ENCODE results near the gene KCNN1. TPM values are rescaled to one million over a fixed set of nuclear protein-coding genes. Genes with fewer than 3 reads are reported as not detected.
A peak's percentile ranks its signal among the peaks of the same experiment; 100 is the strongest.

The KCNN1 gene
- polyA plus RNA-seq, 3 donors: not detected

GRCh38 chr19:17993076-17993813 is 26.3 kb downstream of the KCNN1 start:
- WGBS (ENCODE audit: insufficient coverage): 100% methylated on average over 1 of the region's 27 CpGs
- H3K36me3 ChIP-seq (replicated peaks in 1 of 2; ENCODE audit: control insufficient read depth in 1 of 2, insufficient read depth in 2 of 2, low read length in 2 of 2): no peaks in the 10 kb centered on the region
- Mint-ChIP-seq H3K27me3 (ENCODE audit: low read depth in 3 of 3) (peaks cover 4 to 17% (median 11%) of the 10 kb centered on the region in 3 donors), H3K4me1 (peaks cover 6% of the 10 kb centered on the region), H3K4me3 (no peak overlapping the region), H3K9me3 (peaks cover 0 to 4% (median 0%) of the 10 kb centered on the region in 7 donors), H3K27ac (no peak overlapping the region), H3K36me3 (no peaks in the 10 kb centered on the region)
- H3K27me3 ChIP-seq (ENCODE audit: control insufficient read depth in 2 of 2, insufficient read depth in 2 of 2, low read length in 2 of 2): no peaks in the 10 kb centered on the region
- intact Hi-C loops (cut with micrococcal nuclease): no loop called here
- H2AFZ ChIP-seq (ENCODE audit: insufficient read depth, low read depth, low read length, poor library complexity, severe bottlenecking): no peak overlapping the region
- no peaks in the 10 kb centered on the region for H4K20me1 ChIP-seq (ENCODE audit: insufficient read depth, low read length)
- H3K27ac ChIP-seq (ENCODE audit: low read depth in 1 of 2, low read length in 2 of 2): no peak overlapping the region
- H3K4me1 ChIP-seq (ENCODE audit: control insufficient read depth in 1 of 2, insufficient read depth in 2 of 2, low read length in 2 of 2): peaks cover 0 to 4% of the 10 kb centered on the region in 2 donors
- TF ChIP-seq CTCF (IDR thresholded peaks at IDR 0.05): no peak
- H3K4me3 ChIP-seq (replicated peaks in 1 of 3; ENCODE audit: low read depth in 2 of 3, low read length in 3 of 3): no peak overlapping the region
- DNase-seq: no peak
- no peak overlapping the region for H3K4me2 ChIP-seq (replicated peaks; ENCODE audit: extremely low read depth, low read length, poor library complexity, severe bottlenecking)
- no peaks in the 10 kb centered on the region for H3K79me2 ChIP-seq (ENCODE audit: insufficient read depth, low read length)
- no peak overlapping the region for H3K9ac ChIP-seq (ENCODE audit: insufficient read depth, low read length, poor library complexity, severe bottlenecking)
- no peaks in the 10 kb centered on the region for H3K9me3 ChIP-seq (replicated peaks in 1 of 2; ENCODE audit: control insufficient read depth in 1 of 2, insufficient read depth in 1 of 2, low read length in 2 of 2)

GRCh38 chr19:17996826-17997316 is 30.0 kb downstream of the KCNN1 start:
- H2AFZ ChIP-seq (ENCODE audit: insufficient read depth, low read depth, low read length, poor library complexity, severe bottlenecking): no peak overlapping the region
- Mint-ChIP-seq H3K4me3 (peak overlapping the region in 1 of 2 donors; percentile 48), H3K27ac (peak overlapping the region in 1 of 7 donors; percentile 64), H3K4me1 (peaks cover 14% of the 10 kb centered on the region), H3K36me3 (peaks cover 0 to 2% of the 10 kb centered on the region in 2 donors), H3K27me3 (ENCODE audit: low read depth in 3 of 3) (peaks cover 2 to 16% (median 11%) of the 10 kb centered on the region in 3 donors), H3K9me3 (peaks cover 0 to 2% (median 0%) of the 10 kb centered on the region in 7 donors)
- H3K27ac ChIP-seq (ENCODE audit: low read depth in 1 of 2, low read length in 2 of 2): no peak overlapping the region
- WGBS (ENCODE audit: insufficient coverage): 4% methylated on average over 8 of the region's 15 CpGs
- peak; percentile 97 for TF ChIP-seq CTCF (IDR thresholded peaks at IDR 0.05)
- H3K79me2 ChIP-seq (ENCODE audit: insufficient read depth, low read length): peaks cover 6% of the 10 kb centered on the region
- H3K9ac ChIP-seq (ENCODE audit: insufficient read depth, low read length, poor library complexity, severe bottlenecking): no peak overlapping the region
- H3K9me3 ChIP-seq (replicated peaks in 1 of 2; ENCODE audit: control insufficient read depth in 1 of 2, insufficient read depth in 1 of 2, low read length in 2 of 2): no peaks in the 10 kb centered on the region
- no peak overlapping the region for H3K4me3 ChIP-seq (replicated peaks in 1 of 3; ENCODE audit: low read depth in 2 of 3, low read length in 3 of 3)
- intact Hi-C loops (cut with micrococcal nuclease): loop anchor here (1.0 to 5.0 kb wide), 3 partner anchors 50 to 140 kb away; partner anchors contain the start of gene RPL18A (in 2 of the 2)
- peak; percentile 83 to 85 (median 84) for DNase-seq
- peaks cover 2% of the 10 kb centered on the region for H4K20me1 ChIP-seq (ENCODE audit: insufficient read depth, low read length)
- no peaks in the 10 kb centered on the region for H3K36me3 ChIP-seq (replicated peaks in 1 of 2; ENCODE audit: control insufficient read depth in 1 of 2, insufficient read depth in 2 of 2, low read length in 2 of 2)
- no peaks in the 10 kb centered on the region for H3K27me3 ChIP-seq (ENCODE audit: control insufficient read depth in 2 of 2, insufficient read depth in 2 of 2, low read length in 2 of 2)
- no peak overlapping the region for H3K4me2 ChIP-seq (replicated peaks; ENCODE audit: extremely low read depth, low read length, poor library complexity, severe bottlenecking)
- H3K4me1 ChIP-seq (ENCODE audit: control insufficient read depth in 1 of 2, insufficient read depth in 2 of 2, low read length in 2 of 2): peaks cover 11 to 22% of the 10 kb centered on the region in 2 donors

Data from CD14-positive monocyte (primary cell).